B cell (primary cell): ENCODE measurements around the gene ADCK2.

Experiments
- EZH2 ChIP-seq: IDR thresholded peaks from 2 replicates; pipeline ENCODE4 v1.6.1; 2012; ENCODE audit warnings: borderline replicate concordance, low read depth, mild to moderate bottlenecking, moderate library complexity, low read length; ENCODE audit not compliant: insufficient read depth, poor library complexity, severe bottlenecking
- TF ChIP-seq, protein P1 (sequence below): fragments of 200-600 bp; IDR thresholded peaks from one replicate; pipeline ENCODE4 v1.8.0; 2022; ENCODE audit warnings: antibody characterized with exemption, mild to moderate bottlenecking

DNA sequence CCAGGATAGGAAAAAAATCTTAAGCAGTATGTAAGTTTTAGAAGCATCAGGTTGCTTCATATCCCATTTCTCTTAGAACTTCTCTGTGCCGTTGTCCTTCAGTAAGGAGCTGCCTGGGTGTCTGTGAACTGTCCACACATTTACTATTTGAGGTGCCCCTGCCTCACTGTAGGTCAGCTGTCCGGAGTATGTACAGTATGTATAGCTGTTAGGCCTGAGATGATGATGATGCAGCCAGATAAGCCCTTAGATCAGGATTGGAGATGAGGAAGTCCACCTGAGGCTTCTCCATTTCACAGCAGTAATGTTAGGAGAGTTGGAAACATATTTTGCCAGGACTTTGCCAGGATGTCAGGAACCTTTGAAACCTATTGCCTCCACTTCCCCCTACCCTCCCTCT, 31.5 kb downstream of the ADCK2 start:
- TF ChIP-seq, protein P1, sequence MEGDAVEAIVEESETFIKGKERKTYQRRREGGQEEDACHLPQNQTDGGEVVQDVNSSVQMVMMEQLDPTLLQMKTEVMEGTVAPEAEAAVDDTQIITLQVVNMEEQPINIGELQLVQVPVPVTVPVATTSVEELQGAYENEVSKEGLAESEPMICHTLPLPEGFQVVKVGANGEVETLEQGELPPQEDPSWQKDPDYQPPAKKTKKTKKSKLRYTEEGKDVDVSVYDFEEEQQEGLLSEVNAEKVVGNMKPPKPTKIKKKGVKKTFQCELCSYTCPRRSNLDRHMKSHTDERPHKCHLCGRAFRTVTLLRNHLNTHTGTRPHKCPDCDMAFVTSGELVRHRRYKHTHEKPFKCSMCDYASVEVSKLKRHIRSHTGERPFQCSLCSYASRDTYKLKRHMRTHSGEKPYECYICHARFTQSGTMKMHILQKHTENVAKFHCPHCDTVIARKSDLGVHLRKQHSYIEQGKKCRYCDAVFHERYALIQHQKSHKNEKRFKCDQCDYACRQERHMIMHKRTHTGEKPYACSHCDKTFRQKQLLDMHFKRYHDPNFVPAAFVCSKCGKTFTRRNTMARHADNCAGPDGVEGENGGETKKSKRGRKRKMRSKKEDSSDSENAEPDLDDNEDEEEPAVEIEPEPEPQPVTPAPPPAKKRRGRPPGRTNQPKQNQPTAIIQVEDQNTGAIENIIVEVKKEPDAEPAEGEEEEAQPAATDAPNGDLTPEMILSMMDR, result no peak
- TF ChIP-seq EZH2, result no peak
